ENCODE results near the gene TLE2. TPM values are rescaled to one million over a fixed set of nuclear protein-coding genes. Genes with fewer than 3 reads are reported as not detected.

TLE2 gene
- total and polyA plus RNA-seq, 2 experiments from 2014 or later = 36.2 to 71.1 TPM

- no peaks in the 10 kb centered on the region for H3K27me3 ChIP-seq
- H3K36me3 ChIP-seq (replicated peaks; ENCODE audit: insufficient read depth, low read depth) = no peaks in the 10 kb centered on the region
- no peaks in the 10 kb centered on the region for H3K79me2 ChIP-seq
- no peak for DNase-seq (ENCODE audit: low spot score)
- no peak overlapping the region for H3K27ac ChIP-seq
- peaks cover 23% of the 10 kb centered on the region for H3K4me1 ChIP-seq (ENCODE audit: insufficient read depth)
- H3K9me3 ChIP-seq (ENCODE audit: low read depth) = no peaks in the 10 kb centered on the region
- no peaks in the 10 kb centered on the region for H4K20me1 ChIP-seq (ENCODE audit: insufficient read depth, poor library complexity, severe bottlenecking)
- no peak overlapping the region for H3K4me2 ChIP-seq
- H3K9me2 ChIP-seq (replicated peaks; ENCODE audit: insufficient read depth) = no peaks in the 10 kb centered on the region
- 97% methylated on average over 3 of the region's 3 CpGs for WGBS (ENCODE audit: low lambda C conversion rate, missing lambda C conversion rate)
- TF ChIP-seq EZH2 (IDR thresholded peaks at IDR 0.05; ENCODE audit: borderline replicate concordance) (no peak), EZH2phosphoT487 (IDR thresholded peaks at IDR 0.05; ENCODE audit: low read depth, severe bottlenecking, unreplicated experiment) (no peak)
- TF ChIP-seq, protein P1, sequence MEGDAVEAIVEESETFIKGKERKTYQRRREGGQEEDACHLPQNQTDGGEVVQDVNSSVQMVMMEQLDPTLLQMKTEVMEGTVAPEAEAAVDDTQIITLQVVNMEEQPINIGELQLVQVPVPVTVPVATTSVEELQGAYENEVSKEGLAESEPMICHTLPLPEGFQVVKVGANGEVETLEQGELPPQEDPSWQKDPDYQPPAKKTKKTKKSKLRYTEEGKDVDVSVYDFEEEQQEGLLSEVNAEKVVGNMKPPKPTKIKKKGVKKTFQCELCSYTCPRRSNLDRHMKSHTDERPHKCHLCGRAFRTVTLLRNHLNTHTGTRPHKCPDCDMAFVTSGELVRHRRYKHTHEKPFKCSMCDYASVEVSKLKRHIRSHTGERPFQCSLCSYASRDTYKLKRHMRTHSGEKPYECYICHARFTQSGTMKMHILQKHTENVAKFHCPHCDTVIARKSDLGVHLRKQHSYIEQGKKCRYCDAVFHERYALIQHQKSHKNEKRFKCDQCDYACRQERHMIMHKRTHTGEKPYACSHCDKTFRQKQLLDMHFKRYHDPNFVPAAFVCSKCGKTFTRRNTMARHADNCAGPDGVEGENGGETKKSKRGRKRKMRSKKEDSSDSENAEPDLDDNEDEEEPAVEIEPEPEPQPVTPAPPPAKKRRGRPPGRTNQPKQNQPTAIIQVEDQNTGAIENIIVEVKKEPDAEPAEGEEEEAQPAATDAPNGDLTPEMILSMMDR (IDR thresholded peaks at IDR 0.05; ENCODE audit: poor library complexity) = no peak
- H2AFZ ChIP-seq = no peak overlapping the region
- H3K4me3 ChIP-seq = no peak overlapping the region
Observed at GRCh38 chr19:2988568-2988967, 40.5 kb downstream of the TLE2 start.

DNA sequence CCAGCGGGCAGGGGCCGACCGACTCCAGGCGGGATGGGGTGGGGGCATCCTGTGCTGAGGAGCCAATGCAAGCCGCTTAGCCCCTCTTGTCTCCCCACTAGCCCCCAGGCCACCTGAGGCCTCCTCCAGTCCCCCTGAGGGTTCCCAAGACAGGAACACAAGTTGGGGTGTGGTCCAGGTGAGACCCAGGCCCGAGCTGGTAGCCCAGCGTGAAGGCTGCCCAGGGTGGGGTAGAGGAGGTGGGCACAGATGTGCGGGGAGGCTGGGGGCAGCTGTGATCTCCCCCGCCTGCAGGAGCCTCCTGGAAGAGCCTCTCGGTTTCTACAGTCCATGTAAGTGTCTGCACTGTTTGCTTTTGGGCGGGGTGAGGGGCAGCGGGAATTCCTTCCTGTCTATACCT lies 41.3 kb downstream of the TLE2 start:
- no peak overlapping the region for H3K4me3 ChIP-seq
- no peak overlapping the region for H2AFZ ChIP-seq
- H3K27me3 ChIP-seq = no peaks in the 10 kb centered on the region
- H3K4me2 ChIP-seq = no peak overlapping the region
- H3K9me3 ChIP-seq (ENCODE audit: low read depth) = no peaks in the 10 kb centered on the region
- H3K27ac ChIP-seq = no peak overlapping the region
- peaks cover 28% of the 10 kb centered on the region for H3K4me1 ChIP-seq (ENCODE audit: insufficient read depth)
- 66% methylated on average over 8 of the region's 12 CpGs for WGBS (ENCODE audit: low lambda C conversion rate, missing lambda C conversion rate)
- no peaks in the 10 kb centered on the region for H3K36me3 ChIP-seq (replicated peaks; ENCODE audit: insufficient read depth, low read depth)
- TF ChIP-seq, protein P1 (IDR thresholded peaks at IDR 0.05; ENCODE audit: poor library complexity) = no peak
- no peak for TF ChIP-seq EZH2 (IDR thresholded peaks at IDR 0.05; ENCODE audit: borderline replicate concordance)
- TF ChIP-seq EZH2phosphoT487 (IDR thresholded peaks at IDR 0.05; ENCODE audit: low read depth, severe bottlenecking, unreplicated experiment) = no peak
- no peak for DNase-seq (ENCODE audit: low spot score)
- H3K9me2 ChIP-seq (replicated peaks; ENCODE audit: insufficient read depth) = no peaks in the 10 kb centered on the region
- H4K20me1 ChIP-seq (ENCODE audit: insufficient read depth, poor library complexity, severe bottlenecking) = no peaks in the 10 kb centered on the region
- H3K79me2 ChIP-seq = no peaks in the 10 kb centered on the region

GRCh38 chr19:2986951-2987524 lies 42.0 kb downstream of the TLE2 start:
- no peak overlapping the region for H2AFZ ChIP-seq
- H3K9me2 ChIP-seq (replicated peaks; ENCODE audit: insufficient read depth) = no peaks in the 10 kb centered on the region
- no peaks in the 10 kb centered on the region for H3K27me3 ChIP-seq
- H3K27ac ChIP-seq = no peak overlapping the region
- H3K4me2 ChIP-seq = peak overlapping the region; percentile 8
- no peak overlapping the region for H3K4me3 ChIP-seq
- TF ChIP-seq, protein P1 (IDR thresholded peaks at IDR 0.05; ENCODE audit: poor library complexity) = no peak
- no peak for TF ChIP-seq EZH2phosphoT487 (IDR thresholded peaks at IDR 0.05; ENCODE audit: low read depth, severe bottlenecking, unreplicated experiment)
- no peak for TF ChIP-seq EZH2 (IDR thresholded peaks at IDR 0.05; ENCODE audit: borderline replicate concordance)
- DNase-seq (ENCODE audit: low spot score) = no peak
- H3K4me1 ChIP-seq (ENCODE audit: insufficient read depth) = peaks cover 32% of the 10 kb centered on the region
- 15% methylated on average over 20 of the region's 20 CpGs for WGBS (ENCODE audit: low lambda C conversion rate, missing lambda C conversion rate)
- H3K36me3 ChIP-seq (replicated peaks; ENCODE audit: insufficient read depth, low read depth) = no peaks in the 10 kb centered on the region
- H3K9me3 ChIP-seq (ENCODE audit: low read depth) = no peaks in the 10 kb centered on the region
- no peaks in the 10 kb centered on the region for H4K20me1 ChIP-seq (ENCODE audit: insufficient read depth, poor library complexity, severe bottlenecking)
- H3K79me2 ChIP-seq = no peaks in the 10 kb centered on the region
